ENCODE data around the gene C17orf114.

DNA sequence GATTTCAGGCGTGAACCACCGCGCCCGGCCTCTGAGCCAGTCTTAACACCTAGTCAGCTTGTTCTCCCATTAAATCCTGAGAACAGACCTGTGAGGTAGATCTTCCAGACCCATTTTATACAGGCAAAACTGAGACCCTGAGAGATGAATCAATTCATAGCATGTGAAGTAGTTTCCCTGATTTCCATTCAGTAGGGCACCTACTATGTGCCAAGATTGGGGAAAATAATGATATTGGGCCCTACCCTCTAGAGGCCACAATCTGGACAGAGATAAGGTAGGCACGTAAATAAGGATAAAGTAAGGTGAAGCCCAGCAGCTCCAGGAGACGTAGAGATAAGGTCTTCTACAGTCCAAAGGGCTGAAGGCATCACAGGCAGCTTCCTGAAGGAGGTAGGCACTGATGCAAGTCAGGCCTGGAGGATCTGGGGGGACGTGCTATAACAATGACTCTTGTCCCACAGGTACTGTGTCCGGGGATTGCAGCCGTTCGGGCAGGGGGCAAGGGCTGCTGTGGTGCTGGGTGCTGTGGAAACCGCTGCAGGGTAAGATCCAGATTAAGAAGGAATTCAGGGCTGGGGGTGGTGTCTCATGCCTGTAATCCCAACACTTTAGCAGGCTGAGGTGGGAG is 21.7 kb downstream of the C17orf114 start:
- TF ChIP-seq, protein P1, sequence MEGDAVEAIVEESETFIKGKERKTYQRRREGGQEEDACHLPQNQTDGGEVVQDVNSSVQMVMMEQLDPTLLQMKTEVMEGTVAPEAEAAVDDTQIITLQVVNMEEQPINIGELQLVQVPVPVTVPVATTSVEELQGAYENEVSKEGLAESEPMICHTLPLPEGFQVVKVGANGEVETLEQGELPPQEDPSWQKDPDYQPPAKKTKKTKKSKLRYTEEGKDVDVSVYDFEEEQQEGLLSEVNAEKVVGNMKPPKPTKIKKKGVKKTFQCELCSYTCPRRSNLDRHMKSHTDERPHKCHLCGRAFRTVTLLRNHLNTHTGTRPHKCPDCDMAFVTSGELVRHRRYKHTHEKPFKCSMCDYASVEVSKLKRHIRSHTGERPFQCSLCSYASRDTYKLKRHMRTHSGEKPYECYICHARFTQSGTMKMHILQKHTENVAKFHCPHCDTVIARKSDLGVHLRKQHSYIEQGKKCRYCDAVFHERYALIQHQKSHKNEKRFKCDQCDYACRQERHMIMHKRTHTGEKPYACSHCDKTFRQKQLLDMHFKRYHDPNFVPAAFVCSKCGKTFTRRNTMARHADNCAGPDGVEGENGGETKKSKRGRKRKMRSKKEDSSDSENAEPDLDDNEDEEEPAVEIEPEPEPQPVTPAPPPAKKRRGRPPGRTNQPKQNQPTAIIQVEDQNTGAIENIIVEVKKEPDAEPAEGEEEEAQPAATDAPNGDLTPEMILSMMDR (IDR thresholded peaks at IDR 0.05): no peak
- TF ChIP-seq POLR2A (IDR thresholded peaks at IDR 0.05): no peak

All from tibial nerve (tissue), 3 donors.